ENCODE data around the gene CLC.

- TF ChIP-seq CTCF (IDR thresholded peaks at IDR 0.05; ENCODE audit: low read length) (no peak), EZH2 (IDR thresholded peaks at IDR 0.05; ENCODE audit: borderline replicate concordance, low read length) (no peak)
These were observed 28.6 kb downstream of the CLC start for GRCh38 chr19:39709026-39709872.

Data from OCI-LY1 (cell line).